CD14-positive monocyte (primary cell): Measurements from ENCODE around the gene BCL2L2. TPM values are rescaled to one million over a fixed set of nuclear protein-coding genes. Genes with fewer than 3 reads are reported as not detected.

Experiments
- DNase-seq, 3 donors: peaks; one replicate each; pipeline ENCODE4 v3.0.0-alpha.2; 2011 to 2022
- H2AFZ ChIP-seq: 2 replicates; pipeline ENCODE4 v1.6.0; 2012; ENCODE audit warnings: mild to moderate bottlenecking, low read depth, low read length, inconsistent platforms; ENCODE audit not compliant: insufficient read depth, poor library complexity, severe bottlenecking
- H3K27ac ChIP-seq, 2 donors: 1 replicate in 1 of 2; 2 replicates in 1 of 2; pipeline ENCODE4 v1.5.1; 2012 to 2013; ENCODE audit warnings: low read length in 2 of 2, control low read depth in 1 of 2, inconsistent platforms in 1 of 2, low read depth in 1 of 2, mild to moderate bottlenecking in 1 of 2
- H3K27me3 ChIP-seq, 2 donors: one replicate each; pipeline versions ENCODE4 v1.6.0 to v1.6.1; 2011 to 2013; ENCODE audit warnings: low read length in 2 of 2; ENCODE audit not compliant: control insufficient read depth in 2 of 2, insufficient read depth in 2 of 2
- H3K36me3 ChIP-seq, 2 donors: replicated peaks in 1 of 2; 1 replicate in 1 of 2; 2 replicates in 1 of 2; pipeline versions ENCODE4 v1.5.1 to v1.6.1; 2012 to 2013; ENCODE audit warnings: low read length in 2 of 2, control low read depth in 1 of 2, inconsistent platforms in 1 of 2, mild to moderate bottlenecking in 1 of 2; ENCODE audit not compliant: insufficient read depth in 2 of 2, control insufficient read depth in 1 of 2
- H3K4me1 ChIP-seq, 2 donors: 1 replicate in 1 of 2; 2 replicates in 1 of 2; pipeline versions ENCODE4 v1.5.1 to v1.6.1; 2012 to 2013; ENCODE audit warnings: low read length in 2 of 2, control low read depth in 1 of 2, inconsistent platforms in 1 of 2, mild to moderate bottlenecking in 1 of 2, moderate library complexity in 1 of 2; ENCODE audit not compliant: insufficient read depth in 2 of 2, control insufficient read depth in 1 of 2
- H3K4me2 ChIP-seq: replicated peaks from 2 replicates; pipeline ENCODE3; 2012; ENCODE audit warnings: low read length, moderate library complexity, mild to moderate bottlenecking; ENCODE audit not compliant: poor library complexity, severe bottlenecking; ENCODE audit errors: extremely low read depth
- H3K4me3 ChIP-seq, 3 experiments: fragments of 200-600 bp in 1 of 3; sonication (generic) in 1 of 3; replicated peaks in 1 of 3; 1 replicate in 2 of 3; 2 replicates in 1 of 3; pipeline ENCODE4 v1.5.1; 2011 to 2013; ENCODE audit warnings: low read length in 3 of 3, mild to moderate bottlenecking in 3 of 3, control low read depth in 2 of 3, low read depth in 2 of 3, inconsistent platforms in 1 of 3, moderate library complexity in 1 of 3
- H3K79me2 ChIP-seq: 2 replicates; pipeline ENCODE4 v1.6.0; 2012; ENCODE audit warnings: mild to moderate bottlenecking, control low read depth, inconsistent platforms, low read length, moderate library complexity; ENCODE audit not compliant: insufficient read depth
- H3K9ac ChIP-seq: 2 replicates; pipeline ENCODE4 v1.6.0; 2017; ENCODE audit warnings: low read length, mild to moderate bottlenecking; ENCODE audit not compliant: insufficient read depth, poor library complexity, severe bottlenecking
- H3K9me3 ChIP-seq, 2 donors: replicated peaks in 1 of 2; 1 replicate in 1 of 2; 2 replicates in 1 of 2; pipeline versions ENCODE4 v1.5.1 to v1.6.1; 2012 to 2013; ENCODE audit warnings: low read length in 2 of 2, control low read depth in 1 of 2; ENCODE audit not compliant: control insufficient read depth in 1 of 2, insufficient read depth in 1 of 2
- H4K20me1 ChIP-seq: 2 replicates; pipeline ENCODE4 v1.6.0; 2012; ENCODE audit warnings: mild to moderate bottlenecking, low read length, control low read depth, moderate library complexity; ENCODE audit not compliant: insufficient read depth
- H3K27ac Mint-ChIP-seq, 7 donors: one replicate each; pipeline ENCODE4 v1.8.0; 2020; ENCODE audit warnings: mild to moderate bottlenecking in 7 of 7, mixed read lengths in 7 of 7, moderate library complexity in 6 of 7, inconsistent platforms in 2 of 7
- H3K27me3 Mint-ChIP-seq, 3 donors: one replicate each; pipeline ENCODE4 v1.8.0; 2021 to 2022; ENCODE audit warnings: low read depth in 3 of 3, mild to moderate bottlenecking in 3 of 3, mixed read lengths in 3 of 3, moderate library complexity in 3 of 3, inconsistent platforms in 1 of 3
- H3K36me3 Mint-ChIP-seq, 2 donors: one replicate each; pipeline ENCODE4 v1.8.0; 2020; ENCODE audit warnings: mixed read lengths in 2 of 2, inconsistent platforms in 1 of 2, mild to moderate bottlenecking in 1 of 2
- H3K4me1 Mint-ChIP-seq: one replicate; pipeline ENCODE4 v1.8.0; 2020; ENCODE audit warnings: mild to moderate bottlenecking, mixed read lengths
- H3K4me3 Mint-ChIP-seq, 2 donors: one replicate each; pipeline ENCODE4 v1.8.0; 2020; ENCODE audit warnings: mild to moderate bottlenecking in 2 of 2, mixed read lengths in 2 of 2, moderate library complexity in 1 of 2
- H3K9me3 Mint-ChIP-seq, 7 donors: one replicate each; pipeline ENCODE4 v1.8.0; 2020 to 2022; ENCODE audit warnings: mixed read lengths in 7 of 7, mild to moderate bottlenecking in 6 of 7, moderate library complexity in 6 of 7, inconsistent platforms in 2 of 7
- CTCF ChIP-seq: fragments of 200-600 bp; IDR thresholded peaks from one replicate; pipeline ENCODE4 v1.8.0; 2022; ENCODE audit warnings: antibody characterized with exemption, mild to moderate bottlenecking
- WGBS: methylation state at CpG from one replicate; pipeline ENCODE4 v1.1.5; 2013; ENCODE audit warnings: missing lambda C conversion rate; ENCODE audit not compliant: insufficient coverage; 5-methylcytosine and 5-hydroxymethylcytosine counted together
- intact Hi-C, 2 donors: fragments of 100-400 bp; cut with micrococcal nuclease; formaldehyde crosslinking; loops; one replicate each; pipeline versions ENCODE4 v1.15.0 to v1.15.1; 2023
- polyA plus RNA-seq, 3 donors: library from polyadenylated mRNA; depleted of rRNA in 1 of 3; unstranded in 2 of 3; stranded (reverse) in 1 of 3; fragments of 300-500 nt in 2 of 3; fragments of >200 nt in 1 of 3; fragmentation: Illumina TruSeq in 2 of 3; gene quantifications; 1 replicate in 2 of 3; 2 replicates in 1 of 3; pipeline ENCODE4 v1.2.3, GENCODE V29; 2012 to 2021
- small RNA-seq: library from RNA; depleted of rRNA; stranded (forward); fragments of <200 nt; gene quantifications from one replicate; pipeline ENCODE3, GENCODE V24; 2012; ENCODE audit warnings: low read depth; ENCODE audit not compliant: insufficient read length

The BCL2L2 gene
- polyA plus RNA-seq, 3 donors = 0.90 to 23.7 (median 1.4) TPM

- intact Hi-C loops = no loop called here
- Mint-ChIP-seq H3K9me3 (peaks cover 0 to 7% (median 0%) of the 10 kb centered on the region in 7 donors), H3K4me1 (peaks cover 2% of the 10 kb centered on the region), H3K27ac (no peak overlapping the region), H3K4me3 (no peak overlapping the region), H3K36me3 (peaks cover 0 to 2% of the 10 kb centered on the region in 2 donors), H3K27me3 (peaks cover 27 to 33% (median 29%) of the 10 kb centered on the region in 3 donors)
- no peak overlapping the region for H3K4me3 ChIP-seq
- DNase-seq = no peak
- no peak overlapping the region for H2AFZ ChIP-seq
- H4K20me1 ChIP-seq = no peaks in the 10 kb centered on the region
- peaks cover 13 to 36% of the 10 kb centered on the region in 2 donors for H3K27me3 ChIP-seq
- H3K9ac ChIP-seq = no peak overlapping the region
- H3K27ac ChIP-seq = no peak overlapping the region
- WGBS = 89% methylated on average over 6 of the region's 11 CpGs
- H3K4me2 ChIP-seq = no peak overlapping the region
- no peaks in the 10 kb centered on the region for H3K4me1 ChIP-seq
- H3K9me3 ChIP-seq = no peaks in the 10 kb centered on the region
- no peak for TF ChIP-seq CTCF
- no peaks in the 10 kb centered on the region for H3K36me3 ChIP-seq
- no peaks in the 10 kb centered on the region for H3K79me2 ChIP-seq
These were observed 53.9 kb downstream of the BCL2L2 start for GRCh38 chr14:23360496-23360895.

DNA sequence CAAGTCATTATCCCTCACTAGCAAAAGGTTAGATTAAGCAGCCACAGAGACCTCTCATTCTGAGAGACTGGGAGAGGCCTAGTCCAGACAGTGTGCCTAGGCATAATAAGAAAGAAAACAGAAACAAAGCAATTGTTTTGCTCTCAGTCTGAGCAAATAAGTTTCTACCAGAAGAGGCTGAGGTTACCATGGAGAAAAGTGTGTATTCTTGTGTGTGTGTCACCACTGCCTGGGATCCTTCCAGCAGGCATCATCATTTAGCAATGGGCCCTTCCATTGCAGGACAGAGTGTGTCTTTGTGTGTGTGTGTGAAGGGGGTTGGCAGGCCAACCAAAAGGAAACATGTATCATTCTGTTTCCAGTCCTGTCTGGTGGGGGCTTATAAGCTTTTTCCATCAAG is 54.7 kb downstream of the BCL2L2 start:
- no peak overlapping the region for H2AFZ ChIP-seq
- H4K20me1 ChIP-seq = no peaks in the 10 kb centered on the region
- peaks cover 19 to 36% of the 10 kb centered on the region in 2 donors for H3K27me3 ChIP-seq
- TF ChIP-seq CTCF = no peak
- no peaks in the 10 kb centered on the region for H3K4me1 ChIP-seq
- no peaks in the 10 kb centered on the region for H3K36me3 ChIP-seq
- Mint-ChIP-seq H3K4me1 (peaks cover 2% of the 10 kb centered on the region), H3K9me3 (peaks cover 0 to 7% (median 0%) of the 10 kb centered on the region in 7 donors), H3K27ac (peak overlapping the region in 1 of 7 donors; percentile 4), H3K36me3 (peaks cover 0 to 2% of the 10 kb centered on the region in 2 donors), H3K27me3 (peaks cover 28 to 36% (median 34%) of the 10 kb centered on the region in 3 donors), H3K4me3 (no peak overlapping the region)
- H3K9ac ChIP-seq = no peak overlapping the region
- DNase-seq = no peak
- intact Hi-C loops = no loop called here
- no peak overlapping the region for H3K4me2 ChIP-seq
- no peaks in the 10 kb centered on the region for H3K79me2 ChIP-seq
- H3K9me3 ChIP-seq = no peaks in the 10 kb centered on the region
- no peak overlapping the region for H3K27ac ChIP-seq
- H3K4me3 ChIP-seq = no peak overlapping the region

Small RNA genes within 50 kb of the gene (small RNA-seq; reads per million reads assigned to genes)
- gene RNU6-1046P = not detected

Other genes with a start within 250 kb of the BCL2L2 start
- gene CDH24, start 249.3 kb upstream of the BCL2L2 start, polyA plus RNA-seq = under 1 TPM in 2 of 3 donors, not detected in 1; 0.13 to 0.14 TPM
- 100 to 1,000 TPM in 1 of 3 donors, 1 to 10 TPM in 2; 2.8 to 159 (median 5.4) TPM for gene ACIN1, start 211.7 kb upstream of the BCL2L2 start, polyA plus RNA-seq
- 100 to 1,000 TPM in 2 of 3 donors, 10 to 100 TPM in 1; 17.5 to 110 (median 106) TPM for gene C14orf119, start 211.3 kb upstream of the BCL2L2 start, polyA plus RNA-seq
- not detected for gene CIROP, start 201.8 kb upstream of the BCL2L2 start, polyA plus RNA-seq
- 1 to 10 TPM in 2 of 3 donors, under 1 TPM in 1; 0.73 to 1.5 (median 1.3) TPM for gene CEBPE, start 187.6 kb upstream of the BCL2L2 start, polyA plus RNA-seq
- under 1 TPM; 0.05 to 0.53 (median 0.25) TPM for gene SLC7A8, start 123.2 kb upstream of the BCL2L2 start, polyA plus RNA-seq
- gene RNF212B, start 68.9 kb upstream of the BCL2L2 start, polyA plus RNA-seq = not detected
- gene HOMEZ, start 20.7 kb upstream of the BCL2L2 start, polyA plus RNA-seq = 1 to 10 TPM; 3.5 to 5.4 (median 4.1) TPM
- gene PPP1R3E, start 4.0 kb upstream of the BCL2L2 start, polyA plus RNA-seq = 10 to 100 TPM in 1 of 3 donors, under 1 TPM in 2; 0.81 to 16.7 (median 0.88) TPM
- gene PABPN1, start 14.6 kb downstream of the BCL2L2 start, polyA plus RNA-seq = 100 to 1,000 TPM in 1 of 3 donors, 10 to 100 TPM in 2; 54.4 to 356 (median 64.6) TPM
- gene SLC22A17, start 46.1 kb downstream of the BCL2L2 start, polyA plus RNA-seq = not detected
- not detected for gene EFS, start 58.3 kb downstream of the BCL2L2 start, polyA plus RNA-seq
- gene IL25, start 66.0 kb downstream of the BCL2L2 start, polyA plus RNA-seq = not detected
- gene CMTM5, start 70.2 kb downstream of the BCL2L2 start, polyA plus RNA-seq = 1 to 10 TPM in 1 of 3 donors, under 1 TPM in 1, not detected in 1; 0.93 to 1.1 TPM
- not detected for gene MYH6, start 101.4 kb downstream of the BCL2L2 start, polyA plus RNA-seq
- gene MYH7, start 128.8 kb downstream of the BCL2L2 start, polyA plus RNA-seq = not detected
- 10 to 100 TPM; 22.7 to 44.5 (median 26.8) TPM for gene NGDN, start 162.9 kb downstream of the BCL2L2 start, polyA plus RNA-seq
- under 1 TPM in 2 of 3 donors, not detected in 1; 0.01 to 0.07 TPM for gene ZFHX2, start 244.9 kb downstream of the BCL2L2 start, polyA plus RNA-seq
- 10 to 100 TPM; 15.3 to 18.2 (median 17.0) TPM for gene THTPA, start 249.4 kb downstream of the BCL2L2 start, polyA plus RNA-seq